ENCODE data around the gene NSG2.
"Not testable (repeated sequence)": the region's sequence is repeated elsewhere in the genome, so short reads cannot be mapped to it uniquely, and the experiment has no call there.

NSG2 gene

DNA sequence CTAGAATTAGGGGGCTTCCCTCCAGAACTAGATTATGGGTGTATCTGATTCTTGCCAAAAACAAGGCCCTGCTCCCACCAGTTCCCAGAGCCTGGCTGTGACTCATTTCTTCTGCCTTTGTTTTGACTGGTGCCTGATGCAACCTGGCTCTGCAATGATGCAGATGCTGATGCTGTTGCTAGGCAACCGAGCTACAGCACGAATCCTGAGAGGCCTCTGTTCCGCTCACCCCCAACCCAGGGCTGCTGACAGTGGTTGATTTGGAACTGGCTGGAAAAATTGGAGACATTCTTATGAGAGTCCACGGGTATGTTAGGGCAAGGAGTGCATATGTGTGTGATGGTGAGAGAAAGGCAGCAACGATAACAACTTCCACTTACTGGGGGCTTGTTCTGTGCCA, 100.3 kb downstream of the NSG2 start:
- Histone ChIP-seq H2AFZ (ENCODE audit: low read depth, low read length, severe bottlenecking) (no peak overlapping the region), H3K9me3 (ENCODE audit: insufficient read depth, low read length) (no peaks in the 10 kb centered on the region), H3K4me2 (ENCODE audit: low read depth, low read length, poor library complexity, severe bottlenecking) (no peak overlapping the region), H3K27me3 (ENCODE audit: low read length) (no peaks in the 10 kb centered on the region), H4K20me1 (ENCODE audit: low read depth, low read length) (no peaks in the 10 kb centered on the region), H3K27ac (ENCODE audit: low read depth, low read length) (no peak overlapping the region), H3K79me2 (ENCODE audit: insufficient read depth, low read length) (no peaks in the 10 kb centered on the region), H3K4me3 (ENCODE audit: insufficient read depth, low read length, poor library complexity, severe bottlenecking) (no peak overlapping the region), H3K9ac (ENCODE audit: low read length) (no peak overlapping the region), H3F3A (ENCODE audit: insufficient read depth) (no peaks in the 10 kb centered on the region), H3K9me2 (replicated peaks; ENCODE audit: insufficient read depth, low read length) (no peaks in the 10 kb centered on the region), H3K36me3 (ENCODE audit: low read length) (no peaks in the 10 kb centered on the region)
- TF ChIP-seq, protein P1, sequence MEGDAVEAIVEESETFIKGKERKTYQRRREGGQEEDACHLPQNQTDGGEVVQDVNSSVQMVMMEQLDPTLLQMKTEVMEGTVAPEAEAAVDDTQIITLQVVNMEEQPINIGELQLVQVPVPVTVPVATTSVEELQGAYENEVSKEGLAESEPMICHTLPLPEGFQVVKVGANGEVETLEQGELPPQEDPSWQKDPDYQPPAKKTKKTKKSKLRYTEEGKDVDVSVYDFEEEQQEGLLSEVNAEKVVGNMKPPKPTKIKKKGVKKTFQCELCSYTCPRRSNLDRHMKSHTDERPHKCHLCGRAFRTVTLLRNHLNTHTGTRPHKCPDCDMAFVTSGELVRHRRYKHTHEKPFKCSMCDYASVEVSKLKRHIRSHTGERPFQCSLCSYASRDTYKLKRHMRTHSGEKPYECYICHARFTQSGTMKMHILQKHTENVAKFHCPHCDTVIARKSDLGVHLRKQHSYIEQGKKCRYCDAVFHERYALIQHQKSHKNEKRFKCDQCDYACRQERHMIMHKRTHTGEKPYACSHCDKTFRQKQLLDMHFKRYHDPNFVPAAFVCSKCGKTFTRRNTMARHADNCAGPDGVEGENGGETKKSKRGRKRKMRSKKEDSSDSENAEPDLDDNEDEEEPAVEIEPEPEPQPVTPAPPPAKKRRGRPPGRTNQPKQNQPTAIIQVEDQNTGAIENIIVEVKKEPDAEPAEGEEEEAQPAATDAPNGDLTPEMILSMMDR (IDR thresholded peaks at IDR 0.05; ENCODE audit: insufficient read depth, low read length, poor library complexity, severe bottlenecking): no peak
- no peak for TF ChIP-seq EZH2phosphoT487 (conservative IDR thresholded peaks at IDR 0.05; ENCODE audit: low read length)

DNA sequence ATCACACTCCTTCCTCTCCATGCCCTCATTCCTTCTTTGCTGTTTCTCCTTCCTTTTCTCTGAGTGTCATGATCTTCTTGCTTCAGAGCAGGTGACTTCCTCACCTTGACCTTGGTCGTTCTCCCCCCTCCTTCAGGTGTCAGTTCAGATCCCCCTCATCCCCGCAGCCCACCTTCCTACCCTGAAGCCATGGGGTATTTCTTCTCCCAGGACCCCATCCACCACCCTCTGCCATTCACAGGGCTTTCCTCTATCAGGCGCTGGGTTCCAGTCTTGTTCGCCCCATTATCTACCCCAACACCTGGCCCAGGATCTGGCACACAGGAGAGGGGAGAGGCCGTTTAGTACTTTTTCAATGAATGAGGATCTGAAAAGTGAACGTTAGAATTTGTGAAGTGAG, 101.0 kb downstream of the NSG2 start:
- TF ChIP-seq, protein P1 (IDR thresholded peaks at IDR 0.05; ENCODE audit: insufficient read depth, low read length, poor library complexity, severe bottlenecking): no peak
- H3K79me2 ChIP-seq (ENCODE audit: insufficient read depth, low read length): no peaks in the 10 kb centered on the region
- no peaks in the 10 kb centered on the region for H4K20me1 ChIP-seq (ENCODE audit: low read depth, low read length)
- H3K9ac ChIP-seq (ENCODE audit: low read length): no peak overlapping the region
- no peaks in the 10 kb centered on the region for H3K9me2 ChIP-seq (replicated peaks; ENCODE audit: insufficient read depth, low read length)
- no peaks in the 10 kb centered on the region for H3K27me3 ChIP-seq (ENCODE audit: low read length)
- no peaks in the 10 kb centered on the region for H3F3A ChIP-seq (ENCODE audit: insufficient read depth)
- H3K9me3 ChIP-seq (ENCODE audit: insufficient read depth, low read length): no peaks in the 10 kb centered on the region
- no peak overlapping the region for H2AFZ ChIP-seq (ENCODE audit: low read depth, low read length, severe bottlenecking)
- no peaks in the 10 kb centered on the region for H3K36me3 ChIP-seq (ENCODE audit: low read length)
- no peak overlapping the region for H3K4me2 ChIP-seq (ENCODE audit: low read depth, low read length, poor library complexity, severe bottlenecking)
- H3K4me3 ChIP-seq (ENCODE audit: insufficient read depth, low read length, poor library complexity, severe bottlenecking): no peak overlapping the region
- no peak overlapping the region for H3K27ac ChIP-seq (ENCODE audit: low read depth, low read length)

DNA sequence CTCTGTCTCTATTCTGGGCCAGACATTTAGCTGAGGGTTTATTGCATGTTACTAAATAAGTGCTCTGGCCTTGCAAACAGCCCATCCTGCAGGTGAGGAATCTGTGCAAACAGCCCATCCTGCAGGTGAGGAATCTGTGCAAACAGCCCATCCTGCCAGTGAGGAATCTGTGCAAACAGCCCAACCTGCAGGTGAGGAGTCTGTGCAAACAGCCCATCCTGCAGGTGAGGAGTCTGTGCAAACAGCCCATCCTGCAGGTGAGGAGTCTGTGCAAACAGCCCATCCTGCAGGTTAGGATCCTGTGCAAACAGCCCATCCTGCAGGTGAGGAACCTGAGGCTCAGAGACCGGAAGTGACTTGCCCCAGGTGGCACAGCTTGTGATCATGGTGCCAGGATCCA, 101.5 kb downstream of the NSG2 start:
- not testable (repeated sequence) for H3K27ac ChIP-seq (ENCODE audit: low read depth, low read length); H3K9ac ChIP-seq (ENCODE audit: low read length)

DNA sequence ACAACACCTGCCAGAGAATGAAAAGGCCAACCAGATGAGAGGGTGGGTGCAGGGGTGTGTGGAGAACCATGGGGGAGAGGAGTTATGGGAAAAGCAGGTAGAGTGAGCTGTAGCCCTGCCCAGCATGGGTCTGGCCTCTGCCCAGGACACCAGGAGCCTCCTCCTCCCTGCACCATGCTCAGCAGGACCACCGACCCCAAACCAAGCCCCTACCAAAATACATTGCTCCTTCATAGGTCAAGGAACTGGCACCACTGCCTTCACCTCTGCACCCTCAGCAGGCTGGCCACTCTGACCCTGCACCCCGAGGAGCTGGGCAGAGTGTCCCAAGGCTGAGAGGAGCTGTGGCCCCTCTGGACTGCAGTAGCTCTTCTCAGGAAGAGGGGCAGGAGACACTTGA, 102.0 kb downstream of the NSG2 start:
- Histone ChIP-seq H3K9me3 (ENCODE audit: insufficient read depth, low read length) (no peaks in the 10 kb centered on the region), H3K79me2 (ENCODE audit: insufficient read depth, low read length) (no peaks in the 10 kb centered on the region), H3K27ac (ENCODE audit: low read depth, low read length) (no peak overlapping the region), H3K36me3 (ENCODE audit: low read length) (no peaks in the 10 kb centered on the region), H3K4me3 (ENCODE audit: insufficient read depth, low read length, poor library complexity, severe bottlenecking) (no peak overlapping the region), H2AFZ (ENCODE audit: low read depth, low read length, severe bottlenecking) (no peak overlapping the region), H3K9ac (ENCODE audit: low read length) (no peak overlapping the region), H3K9me2 (replicated peaks; ENCODE audit: insufficient read depth, low read length) (no peaks in the 10 kb centered on the region), H3F3A (ENCODE audit: insufficient read depth) (no peaks in the 10 kb centered on the region), H3K4me2 (ENCODE audit: low read depth, low read length, poor library complexity, severe bottlenecking) (no peak overlapping the region), H4K20me1 (ENCODE audit: low read depth, low read length) (no peaks in the 10 kb centered on the region), H3K27me3 (ENCODE audit: low read length) (no peaks in the 10 kb centered on the region)
- TF ChIP-seq EZH2phosphoT487 (conservative IDR thresholded peaks at IDR 0.05; ENCODE audit: low read length): no peak
- TF ChIP-seq, protein P1 (IDR thresholded peaks at IDR 0.05; ENCODE audit: insufficient read depth, low read length, poor library complexity, severe bottlenecking): no peak

More for the DNA sequence above, 101.5 kb downstream of the NSG2 start:
- not testable (repeated sequence) for H3F3A ChIP-seq (ENCODE audit: insufficient read depth); H3K4me3 ChIP-seq (ENCODE audit: insufficient read depth, low read length, poor library complexity, severe bottlenecking); H3K9me3 ChIP-seq (ENCODE audit: insufficient read depth, low read length); H3K4me2 ChIP-seq (ENCODE audit: low read depth, low read length, poor library complexity, severe bottlenecking); H3K79me2 ChIP-seq (ENCODE audit: insufficient read depth, low read length); H2AFZ ChIP-seq (ENCODE audit: low read depth, low read length, severe bottlenecking); H3K27me3 ChIP-seq (ENCODE audit: low read length); H4K20me1 ChIP-seq (ENCODE audit: low read depth, low read length); H3K36me3 ChIP-seq (ENCODE audit: low read length); H3K9me2 ChIP-seq (replicated peaks; ENCODE audit: insufficient read depth, low read length)

Data from SU-DHL-6 (cell line).